HG03378 (cell line): ENCODE results near the gene NKX6-2.
"Not testable (repeated sequence)": the region's sequence is repeated elsewhere in the genome, so short reads cannot be mapped to it uniquely, and the experiment has no call there.

ENCODE experiments used
- ATAC-seq: cut with Tn5 transposase; IDR thresholded peaks from one replicate; pipeline ENCODE4 v1.9.1; 2021; ENCODE audit warnings: mild to moderate bottlenecking, moderate library complexity; ENCODE audit not compliant: unreplicated experiment

NKX6-2 gene

GRCh38 chr10:132783940-132784865 lies 1.7 kb downstream of the NKX6-2 start:
- no peak for ATAC-seq

GRCh38 chr10:132783165-132783939 lies 2.6 kb downstream of the NKX6-2 start:
- ATAC-seq: no peak

- ATAC-seq: no peak
Measured at GRCh38 chr10:132781556-132781955, 4.4 kb downstream of the NKX6-2 start.

- no peak for ATAC-seq
Measured at GRCh38 chr10:132780356-132780755, 5.6 kb downstream of the NKX6-2 start.

- no peak for ATAC-seq
Measured at GRCh38 chr10:132779549-132780294, 6.2 kb downstream of the NKX6-2 start.

- ATAC-seq: no peak
Measured at GRCh38 chr10:132777441-132777840, 8.5 kb downstream of the NKX6-2 start.

- no peak for ATAC-seq
Measured at GRCh38 chr10:132776821-132777220, 9.1 kb downstream of the NKX6-2 start.

- no peak for ATAC-seq
Measured at GRCh38 chr10:132776186-132776585, 9.8 kb downstream of the NKX6-2 start.

- no peak for ATAC-seq
Measured at GRCh38 chr10:132774902-132775863, 10.8 kb downstream of the NKX6-2 start.

- ATAC-seq: no peak
Measured at GRCh38 chr10:132774181-132774901, 11.6 kb downstream of the NKX6-2 start.

GRCh38 chr10:132772816-132773215 lies 13.1 kb downstream of the NKX6-2 start:
- not testable (repeated sequence) for ATAC-seq

GRCh38 chr10:132770061-132771021 lies 15.6 kb downstream of the NKX6-2 start:
- ATAC-seq: no peak

- no peak for ATAC-seq
Measured at GRCh38 chr10:132768346-132769248, 17.4 kb downstream of the NKX6-2 start.

GRCh38 chr10:132766291-132766690 lies 19.7 kb downstream of the NKX6-2 start:
- ATAC-seq: no peak

- no peak for ATAC-seq
Measured at GRCh38 chr10:132765435-132765834, 20.5 kb downstream of the NKX6-2 start.

- ATAC-seq: no peak
Measured at GRCh38 chr10:132764108-132764507, 21.8 kb downstream of the NKX6-2 start.

GRCh38 chr10:132763545-132763944 lies 22.4 kb downstream of the NKX6-2 start:
- no peak for ATAC-seq
